DOHH2 (cell line): ENCODE data around the gene LCE1F.

Experiments
- H3F3A ChIP-seq: fragments of 200-600 bp; sonication (generic), shearing (Covaris generic); 2 replicates; pipeline ENCODE4 v1.6.0; 2016; ENCODE audit warnings: antibody characterized with exemption, mild to moderate bottlenecking; ENCODE audit not compliant: control insufficient read depth, insufficient read depth
- H3K27ac ChIP-seq: fragments of 200-600 bp; sonication (generic); 2 replicates; pipeline ENCODE4 v1.5.1; 2014; ENCODE audit warnings: low read depth, mild to moderate bottlenecking, low read length, moderate library complexity
- H3K27me3 ChIP-seq: fragments of 200-600 bp; sonication (generic); 2 replicates; pipeline ENCODE4 v1.6.1; 2014; ENCODE audit warnings: mild to moderate bottlenecking, low read length, mixed read lengths; ENCODE audit not compliant: control insufficient read depth
- H3K36me3 ChIP-seq: fragments of 200-600 bp; sonication (generic); 2 replicates; pipeline ENCODE4 v1.6.1; 2014; ENCODE audit warnings: mild to moderate bottlenecking, low read length, moderate library complexity, mixed read lengths; ENCODE audit not compliant: control insufficient read depth
- H3K4me1 ChIP-seq: fragments of 200-600 bp; sonication (generic); 2 replicates; pipeline ENCODE4 v1.6.1; 2014; ENCODE audit warnings: mild to moderate bottlenecking, low read length, mixed read lengths; ENCODE audit not compliant: control insufficient read depth
- H3K4me2 ChIP-seq: fragments of 200-600 bp; sonication (generic); 2 replicates; pipeline ENCODE4 v1.6.0; 2014; ENCODE audit warnings: mild to moderate bottlenecking, low read length, moderate library complexity
- H3K4me3 ChIP-seq: fragments of 200-600 bp; sonication (generic); 2 replicates; pipeline ENCODE4 v1.5.1; 2014; ENCODE audit warnings: mild to moderate bottlenecking, low read length, mixed read lengths
- H3K79me2 ChIP-seq: fragments of 200-600 bp; sonication (generic); 2 replicates; pipeline ENCODE4 v1.6.1; 2014; ENCODE audit warnings: mild to moderate bottlenecking, low read length, mixed read lengths; ENCODE audit not compliant: control insufficient read depth
- H3K9me2 ChIP-seq: fragments of 200-600 bp; sonication (generic); replicated peaks from 2 replicates; pipeline ENCODE4 v1.6.1; 2014; ENCODE audit warnings: mild to moderate bottlenecking, low read length, mixed read lengths; ENCODE audit not compliant: control insufficient read depth
- H3K9me3 ChIP-seq: fragments of 200-600 bp; sonication (generic); 2 replicates; pipeline ENCODE4 v1.6.1; 2014; ENCODE audit warnings: antibody characterized with exemption, low read length, mixed read lengths; ENCODE audit not compliant: control insufficient read depth, insufficient read depth
- H4K20me1 ChIP-seq: fragments of 200-600 bp; sonication (generic); 2 replicates; pipeline ENCODE4 v1.6.0; 2014; ENCODE audit warnings: low read depth, mild to moderate bottlenecking, antibody characterized with exemption, low read length, moderate library complexity; ENCODE audit not compliant: control insufficient read depth, insufficient read depth
- CTCF ChIP-seq: fragments of 200-600 bp; sonication (generic); IDR thresholded peaks from one replicate; pipeline ENCODE4 v1.5.1; 2014; ENCODE audit warnings: antibody characterized with exemption, mild to moderate bottlenecking, low read depth, low read length; ENCODE audit not compliant: poor library complexity, severe bottlenecking
- EZH2phosphoT487 ChIP-seq: fragments of 200-600 bp; sonication (generic); IDR thresholded peaks from 2 replicates; pipeline ENCODE4 v1.6.1; 2017; ENCODE audit warnings: borderline replicate concordance, mild to moderate bottlenecking, antibody characterized with exemption, low read length, moderate library complexity, mixed read lengths

Gene LCE1F

GRCh38 chr1:152760551-152761190, 14.3 kb upstream of the LCE1F start:
- TF ChIP-seq CTCF (no peak), EZH2phosphoT487 (no peak)
- Histone ChIP-seq H3K79me2 (no peaks in the 10 kb centered on the region), H3K9me2 (no peaks in the 10 kb centered on the region), H3K36me3 (no peaks in the 10 kb centered on the region), H3K4me2 (no peak overlapping the region), H3K9me3 (no peaks in the 10 kb centered on the region), H3K4me3 (no peak overlapping the region), H4K20me1 (no peaks in the 10 kb centered on the region), H3K27me3 (no peaks in the 10 kb centered on the region; the same call in 1 of the 2 replicates), H3K27ac (no peak overlapping the region), H3K4me1 (no peaks in the 10 kb centered on the region), H3F3A (no peaks in the 10 kb centered on the region)

GRCh38 chr1:152761609-152762213, 13.2 kb upstream of the LCE1F start:
- no peaks in the 10 kb centered on the region for H3K9me3 ChIP-seq
- H4K20me1 ChIP-seq: no peaks in the 10 kb centered on the region
- H3F3A ChIP-seq: no peaks in the 10 kb centered on the region
- H3K4me1 ChIP-seq: no peaks in the 10 kb centered on the region
- H3K27me3 ChIP-seq: no peaks in the 10 kb centered on the region; the same call in 1 of the 2 replicates
- H3K9me2 ChIP-seq: no peaks in the 10 kb centered on the region
- TF ChIP-seq CTCF (no peak), EZH2phosphoT487 (no peak)
- no peaks in the 10 kb centered on the region for H3K79me2 ChIP-seq
- H3K4me2 ChIP-seq: no peak overlapping the region
- H3K36me3 ChIP-seq: no peaks in the 10 kb centered on the region
- H3K4me3 ChIP-seq: no peak overlapping the region
- H3K27ac ChIP-seq: no peak overlapping the region

GRCh38 chr1:152768847-152769533, 6.0 kb upstream of the LCE1F start:
- Histone ChIP-seq H3K9me3 (no peaks in the 10 kb centered on the region), H3F3A (no peaks in the 10 kb centered on the region), H3K27me3 (no peaks in the 10 kb centered on the region; the same call in 1 of the 2 replicates), H3K4me2 (no peak overlapping the region), H3K4me1 (no peaks in the 10 kb centered on the region), H3K4me3 (no peak overlapping the region), H4K20me1 (no peaks in the 10 kb centered on the region), H3K36me3 (no peaks in the 10 kb centered on the region), H3K9me2 (no peaks in the 10 kb centered on the region), H3K79me2 (no peaks in the 10 kb centered on the region), H3K27ac (no peak overlapping the region)
- TF ChIP-seq CTCF (no peak), EZH2phosphoT487 (no peak)
